GM12891 (cell line): ENCODE measurements around the gene NACC2.

Experiments
- POLR2A ChIP-seq: IDR thresholded peaks from 2 replicates; pipeline ENCODE4 v1.6.1; 2011; ENCODE audit warnings: low read depth, low read length, control low read depth
- POLR2AphosphoS5 ChIP-seq: IDR thresholded peaks from 2 replicates; pipeline ENCODE4 v1.6.1; 2011; ENCODE audit warnings: low read depth, low read length, control low read depth
- POU2F2 ChIP-seq: IDR thresholded peaks from 2 replicates; pipeline ENCODE4 v1.6.1; 2011; ENCODE audit warnings: low read depth, mild to moderate bottlenecking, control low read depth, low read length, moderate library complexity
- TAF1 ChIP-seq: IDR thresholded peaks from 2 replicates; pipeline ENCODE4 v1.6.1; 2011; ENCODE audit warnings: low read depth, low read length, control low read depth

- TF ChIP-seq POLR2A (no peak), POLR2AphosphoS5 (no peak), TAF1 (no peak), POU2F2 (no peak)
Measured at GRCh38 chr9:135990468-135991429, 104.3 kb downstream of the NACC2 start.
